ENCODE data around the gene SMAD2.
"Not testable (repeated sequence)": the region's sequence is repeated elsewhere in the genome, so short reads cannot be mapped to it uniquely, and the experiment has no call there.

Gene SMAD2

DNA sequence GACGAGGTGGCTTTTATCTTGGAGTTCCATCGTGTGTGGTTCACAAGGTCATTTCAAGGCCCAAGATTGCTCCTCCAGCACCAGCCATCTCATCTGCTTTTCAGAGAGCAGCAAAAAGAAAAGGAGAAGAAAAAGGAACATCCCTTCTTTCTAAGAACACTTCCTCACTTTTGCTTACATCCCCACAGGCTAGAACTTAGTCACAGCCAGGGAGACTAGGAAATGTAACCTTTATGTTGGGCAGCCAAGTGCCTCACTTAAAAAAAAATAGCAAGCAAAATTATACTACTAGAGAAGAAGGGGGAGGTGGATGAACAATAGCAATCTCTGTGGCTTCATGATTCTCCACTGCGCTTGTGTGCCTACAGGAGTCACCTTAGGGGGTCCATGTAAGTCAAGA, 141.8 kb downstream of the SMAD2 start:
- DNase-seq: no peak

DNA sequence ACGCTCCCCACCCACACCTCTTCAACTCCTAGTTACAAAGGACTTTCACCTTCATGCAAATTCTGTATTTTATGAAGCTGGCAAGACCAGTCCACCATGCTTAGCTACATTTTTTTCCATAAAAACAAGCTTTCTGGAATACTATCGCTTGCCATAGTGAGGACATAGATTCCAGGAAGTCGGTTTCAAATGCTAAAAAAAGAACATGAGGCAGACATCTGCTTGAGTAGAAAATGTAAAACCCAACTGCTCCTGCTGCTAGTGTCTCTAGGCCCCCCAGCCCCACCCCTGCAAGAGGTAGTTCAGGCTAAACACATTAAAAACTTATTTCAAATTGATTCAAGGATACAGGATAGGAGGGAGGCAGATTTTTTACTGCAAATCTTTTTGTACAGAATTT, 148.9 kb downstream of the SMAD2 start:
- no peak for DNase-seq

DNA sequence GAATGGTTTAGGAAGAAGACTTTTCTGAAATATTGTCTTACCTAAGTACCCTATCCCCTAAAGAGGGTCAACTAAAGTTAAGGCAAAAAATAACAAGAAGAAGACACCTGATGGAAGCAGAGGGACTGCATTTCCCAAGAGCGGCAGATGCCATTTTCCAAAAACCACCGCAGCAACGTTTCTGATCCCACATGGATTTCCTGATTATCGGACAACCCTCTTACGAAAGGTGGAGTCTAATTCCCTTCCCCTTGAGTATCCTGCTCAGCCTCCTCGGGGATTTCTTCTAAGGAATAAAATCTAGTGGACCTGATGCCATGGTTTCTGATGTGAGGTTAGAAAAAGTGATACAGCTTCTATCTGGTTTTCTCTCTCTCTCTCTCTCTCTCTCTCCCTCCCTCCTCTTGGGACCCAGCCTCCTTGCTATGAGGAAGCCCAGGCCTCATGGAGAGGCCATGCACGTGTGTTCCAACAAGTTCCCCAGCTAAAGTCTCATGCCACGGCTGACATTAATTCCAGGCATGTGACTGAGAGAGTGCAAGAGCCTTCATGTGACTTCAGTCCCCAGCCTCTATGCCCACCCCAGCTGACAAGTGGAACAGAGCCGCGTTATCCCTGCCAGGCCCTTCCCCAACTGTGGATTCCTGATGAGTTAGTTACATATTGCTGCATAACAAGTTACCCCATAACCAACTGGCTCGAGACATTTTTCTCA, 150.3 kb downstream of the SMAD2 start:
- DNase-seq: no peak

DNA sequence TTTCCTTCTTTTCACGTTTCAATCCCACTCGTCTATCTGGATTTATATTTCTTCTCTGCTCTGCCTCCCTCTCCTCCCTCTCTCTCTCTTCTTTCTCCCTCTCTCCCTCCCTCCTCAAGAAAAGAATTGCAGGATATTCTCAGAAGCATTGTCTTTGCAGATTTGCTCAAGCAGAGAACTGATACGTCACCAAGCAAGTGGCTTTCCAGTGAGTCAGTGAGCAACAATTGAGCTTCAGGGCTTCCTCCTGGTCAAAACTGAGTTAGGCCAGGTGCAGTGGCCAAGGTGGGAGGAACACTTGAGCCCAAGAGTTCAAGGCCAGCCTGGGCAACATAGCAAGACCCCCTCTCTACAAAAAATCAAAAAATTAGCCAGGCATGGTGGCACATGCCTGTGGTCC, 151.1 kb downstream of the SMAD2 start:
- no peak for DNase-seq

DNA sequence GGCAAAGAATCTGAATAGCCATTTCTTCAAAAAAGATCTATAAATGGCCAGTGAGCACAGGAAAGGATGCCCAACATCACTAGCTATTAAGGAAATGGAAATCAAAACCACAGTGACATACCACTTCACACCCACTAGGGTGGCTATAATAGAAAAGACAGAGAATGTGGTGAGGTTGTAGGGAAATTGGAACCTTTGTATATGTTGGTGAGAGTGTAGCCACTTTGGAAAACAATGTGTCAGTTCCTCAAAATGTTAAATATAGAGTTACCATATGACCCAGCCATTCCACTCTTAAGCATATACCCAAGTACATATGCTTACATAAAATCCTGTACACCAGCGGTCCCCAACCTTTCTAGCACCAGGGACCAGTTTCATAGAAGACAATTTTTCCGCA, 152.8 kb downstream of the SMAD2 start:
- DNase-seq: no peak

DNA sequence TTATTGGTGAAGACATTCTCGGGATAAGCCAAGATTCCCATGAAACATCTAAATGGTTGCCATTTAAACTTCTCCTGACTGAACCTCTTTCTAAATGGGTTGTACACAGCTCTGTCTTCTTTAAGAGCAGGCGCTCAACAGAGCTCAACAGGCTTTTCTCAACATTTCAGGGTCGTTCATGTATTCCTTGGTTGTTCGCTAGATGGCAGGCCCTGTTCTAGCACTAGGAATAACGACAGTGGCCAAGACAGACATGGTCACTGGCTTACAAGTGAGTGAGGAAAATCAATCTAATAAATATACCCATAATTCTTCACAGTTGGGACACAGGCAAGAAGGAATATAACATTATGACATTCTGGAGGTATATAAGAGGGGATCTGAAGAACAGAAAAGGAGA, 154.5 kb downstream of the SMAD2 start:
- no peak for DNase-seq

DNA sequence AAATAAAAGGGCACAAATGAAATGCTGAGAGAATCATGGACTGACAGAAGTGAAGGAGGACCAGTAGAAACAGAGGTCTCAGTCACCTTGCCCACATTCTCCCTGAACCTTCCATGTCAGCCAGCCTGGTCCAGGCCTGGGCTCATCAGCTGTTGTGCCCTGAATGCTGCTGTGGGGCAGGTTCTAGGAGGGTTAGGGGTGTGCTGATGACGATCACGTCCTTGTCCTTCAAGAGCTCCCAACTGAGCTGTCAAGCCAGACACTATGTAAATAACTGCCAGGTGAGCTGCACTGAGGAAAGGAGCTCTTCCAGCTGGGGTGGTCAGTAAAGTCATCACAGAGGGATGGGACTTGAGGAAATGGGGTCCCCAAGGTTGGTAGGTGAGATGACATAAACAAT, 156.5 kb downstream of the SMAD2 start:
- DNase-seq: no peak

DNA sequence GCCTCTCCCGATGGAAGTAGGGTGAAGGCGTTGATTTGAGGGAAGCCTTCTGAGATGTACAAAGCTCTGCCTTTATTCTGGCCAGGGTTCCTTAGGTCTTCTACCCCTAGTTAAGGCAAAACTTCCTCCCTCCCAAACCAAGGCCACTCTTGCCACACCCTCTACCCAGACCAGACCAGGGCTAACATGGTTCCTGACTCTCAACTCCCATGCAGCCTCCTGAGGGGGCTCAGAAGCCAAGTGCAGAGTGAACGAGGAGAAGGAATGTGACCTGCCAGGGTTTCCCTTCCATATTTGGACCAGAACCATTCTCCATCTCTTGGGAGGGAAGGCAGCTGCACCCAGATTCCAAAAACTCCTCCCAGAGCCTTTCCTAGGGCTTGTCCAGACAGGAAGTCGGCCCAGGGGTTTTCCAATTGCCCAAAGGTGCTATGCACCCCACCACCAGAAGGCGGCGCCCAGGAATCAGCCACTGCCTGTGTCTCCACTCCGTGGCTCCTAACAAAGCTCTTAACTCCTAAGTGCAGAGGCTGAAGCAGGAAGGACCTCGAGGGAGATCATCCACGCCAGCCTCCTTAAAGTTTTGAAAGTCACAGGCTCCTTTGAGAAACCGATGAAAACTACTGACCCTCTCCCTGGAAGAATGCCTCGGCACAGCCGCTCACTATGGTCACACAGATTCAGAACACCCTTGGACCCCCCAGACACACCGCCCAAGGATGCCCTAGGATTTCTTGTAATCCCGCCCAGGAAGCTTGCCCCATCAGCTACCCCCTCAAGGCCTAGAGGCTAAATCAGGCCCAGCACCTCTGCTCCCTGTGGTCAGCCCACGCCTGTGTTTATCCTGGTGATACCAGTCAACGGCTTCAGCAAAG, 157.8 kb downstream of the SMAD2 start:
- DNase-seq: peak; percentile 8

DNA sequence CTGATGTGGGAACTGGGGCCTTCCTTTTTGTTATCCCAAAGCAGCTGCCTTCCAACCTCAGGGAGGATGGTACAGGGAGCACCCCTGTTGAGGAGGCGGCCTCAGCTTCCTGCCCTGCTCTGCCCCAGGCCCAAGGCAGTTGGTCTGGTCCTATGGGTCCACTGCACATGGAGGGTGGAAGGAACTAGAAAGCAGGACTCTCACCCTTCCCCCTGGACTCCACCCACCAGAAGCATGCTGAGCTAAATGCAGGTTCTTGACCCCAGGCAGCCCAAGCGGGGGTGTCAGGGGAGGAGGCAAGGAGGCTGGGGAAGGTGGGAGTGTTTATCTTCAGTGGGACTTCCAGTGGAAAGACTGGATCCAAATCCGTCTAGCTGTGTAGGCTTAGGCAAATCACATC, 158.5 kb downstream of the SMAD2 start:
- DNase-seq: no peak

DNA sequence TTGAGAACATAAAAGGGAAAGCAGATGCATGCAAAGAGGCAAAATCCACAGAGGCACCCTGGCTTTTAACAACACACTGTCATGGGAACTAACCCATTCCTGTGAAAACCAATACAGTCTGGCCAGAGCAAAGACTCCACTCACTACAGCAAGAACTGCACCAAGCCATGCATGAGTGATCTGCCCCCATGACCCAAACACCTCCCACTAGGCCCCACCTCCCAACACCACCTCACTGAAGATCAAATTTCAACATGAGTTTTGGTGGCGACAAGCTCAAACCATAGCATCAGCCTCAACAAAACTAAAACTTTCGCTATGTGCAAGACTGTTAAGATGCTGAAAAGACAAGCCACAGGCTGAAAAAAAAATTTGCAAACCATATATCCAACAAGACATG, 162.8 kb downstream of the SMAD2 start:
- no peak for DNase-seq

DNA sequence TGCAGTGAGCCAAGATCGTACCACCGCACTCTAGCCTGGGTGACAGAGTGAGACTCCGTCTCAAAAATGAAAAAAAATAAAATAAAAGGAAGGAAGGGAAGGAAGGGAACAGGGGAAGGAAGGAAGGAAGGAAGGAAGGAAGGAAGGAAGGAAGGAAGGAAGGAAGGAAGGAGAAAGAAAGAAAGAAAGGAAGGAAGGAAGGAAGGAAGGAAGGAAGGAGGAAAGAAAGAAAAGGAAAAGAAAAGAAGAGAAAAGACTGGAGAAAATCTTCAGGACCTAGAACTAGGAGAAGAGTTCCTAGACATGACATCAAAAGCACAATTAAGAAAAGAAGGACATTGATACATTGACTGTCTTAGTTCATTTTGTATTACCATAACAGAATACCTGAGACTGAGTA, 163.3 kb downstream of the SMAD2 start:
- not testable (repeated sequence) for DNase-seq
